Fibroblast of lung (primary cell): ENCODE results near the gene SYNM. TPM values are rescaled to one million over a fixed set of nuclear protein-coding genes. Genes with fewer than 3 reads are reported as not detected.

Experiments used
- DNase-seq, 2 donors: peaks; one replicate each; pipeline versions ENCODE4 v3.0.0 to v3.0.0-alpha.2; 2010; ENCODE audit warnings: low read depth in 2 of 2
- H2AFZ ChIP-seq: 2 replicates; pipeline ENCODE4 v1.5.1; 2012; ENCODE audit warnings: low read length, control low read depth, inconsistent platforms
- H3K27ac ChIP-seq: 2 replicates; pipeline ENCODE4 v1.5.1; 2011; ENCODE audit warnings: low read length, control low read depth; ENCODE audit not compliant: insufficient read depth
- H3K27me3 ChIP-seq: 2 replicates; pipeline ENCODE4 v1.5.1; 2011; ENCODE audit warnings: mild to moderate bottlenecking, low read length; ENCODE audit not compliant: control insufficient read depth, insufficient read depth
- H3K36me3 ChIP-seq: 2 replicates; pipeline ENCODE4 v1.5.1; 2011; ENCODE audit warnings: low read length; ENCODE audit not compliant: control insufficient read depth, insufficient read depth
- H3K4me1 ChIP-seq: 2 replicates; pipeline ENCODE4 v1.5.1; 2011; ENCODE audit warnings: low read length; ENCODE audit not compliant: control insufficient read depth, insufficient read depth; ENCODE audit errors: extremely low read depth
- H3K4me2 ChIP-seq: 2 replicates; pipeline ENCODE4 v1.5.1; 2011; ENCODE audit warnings: low read length, control low read depth; ENCODE audit not compliant: insufficient read depth; ENCODE audit errors: extremely low read depth
- H3K4me3 ChIP-seq, 4 experiments: fragments of 200-600 bp in 1 of 4; sonication (generic) in 1 of 4; replicated peaks in 1 of 4; 2 replicates each; pipeline ENCODE4 v1.5.1; 2011 to 2016; ENCODE audit warnings: low read length in 4 of 4, low read depth in 3 of 4, mild to moderate bottlenecking in 3 of 4, control low read depth in 2 of 4, inconsistent platforms in 1 of 4, mixed read lengths in 1 of 4; ENCODE audit not compliant: insufficient read depth in 1 of 4; ENCODE audit errors: control extremely low read depth in 1 of 4
- H3K79me2 ChIP-seq: 2 replicates; pipeline ENCODE4 v1.5.1; 2012; ENCODE audit warnings: mild to moderate bottlenecking, low read length, inconsistent platforms; ENCODE audit not compliant: control insufficient read depth, insufficient read depth
- H3K9ac ChIP-seq: 2 replicates; pipeline ENCODE4 v1.5.1; 2011; ENCODE audit warnings: mild to moderate bottlenecking, low read length, control low read depth; ENCODE audit not compliant: insufficient read depth
- H3K9me3 ChIP-seq: 2 replicates; pipeline ENCODE4 v1.5.1; 2012; ENCODE audit warnings: low read depth, low read length; ENCODE audit not compliant: control insufficient read depth, insufficient read depth
- H4K20me1 ChIP-seq: 2 replicates; pipeline ENCODE4 v1.5.1; 2011; ENCODE audit warnings: low read length; ENCODE audit not compliant: control insufficient read depth, insufficient read depth; ENCODE audit errors: extremely low read depth
- EZH2 ChIP-seq: IDR thresholded peaks from 2 replicates; pipeline ENCODE4 v1.5.1; 2012; ENCODE audit warnings: low read length, control low read depth, mild to moderate bottlenecking; ENCODE audit errors: missing control alignments
- polyA plus RNA-seq, 2 donors: library from polyadenylated mRNA; depleted of rRNA in 1 of 2; stranded (reverse) in 1 of 2; unstranded in 1 of 2; fragments of >200 nt; gene quantifications; 2 replicates each; pipeline ENCODE4 v1.2.1, GENCODE V29; 2011 to 2012; ENCODE audit warnings: missing spikeins in 1 of 2
- total RNA-seq: library from RNA; depleted of rRNA; stranded (reverse); fragments of >200 nt; gene quantifications from 2 replicates; pipeline ENCODE4 v1.2.1, GENCODE V29; 2014
- TF ChIP-seq, protein P1 (sequence below), 2 donors: IDR thresholded peaks in 1 of 2; conservative IDR thresholded peaks in 1 of 2; 1 replicate in 1 of 2; 2 replicates in 1 of 2; pipeline ENCODE4 v1.5.1; 2011 to 2012; ENCODE audit warnings: low read length in 2 of 2, control low read depth in 1 of 2, inconsistent platforms in 1 of 2, low read depth in 1 of 2, mild to moderate bottlenecking in 1 of 2

The SYNM gene
- total and polyA plus RNA-seq, 2 donors (not counting 1 experiment from before 2014, with no cell fraction given) = 1.8 to 8.6 TPM

DNA sequence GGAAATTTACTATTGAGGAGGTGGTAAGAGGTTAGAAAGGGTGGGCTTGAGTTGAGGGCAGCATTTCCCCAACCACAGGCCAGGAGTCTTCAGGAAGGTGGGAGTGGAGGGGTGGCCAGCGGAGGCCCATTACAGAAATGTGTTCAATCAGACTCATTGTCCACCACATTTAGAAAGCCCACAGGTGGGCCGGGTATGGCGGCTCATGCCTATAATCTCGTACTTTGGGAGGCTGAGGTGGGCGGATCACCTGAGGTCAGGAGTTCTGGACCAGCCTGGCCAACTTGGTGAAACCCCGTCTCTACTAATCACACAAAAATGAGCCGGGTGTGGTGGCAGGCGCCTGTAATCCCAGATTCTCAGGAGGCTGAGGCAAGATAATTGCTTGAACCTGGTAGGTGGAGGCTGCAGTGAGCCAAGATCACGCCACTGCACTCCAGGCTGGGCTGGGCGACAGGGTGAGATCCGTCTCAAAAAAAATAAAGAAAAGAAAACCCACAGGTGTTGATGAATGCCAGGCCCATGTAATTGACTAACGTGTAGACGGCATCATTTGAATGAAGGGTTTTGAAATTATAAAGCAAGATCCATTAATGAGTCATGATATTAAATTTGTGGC lies 12.2 kb upstream of the SYNM start:
- Histone ChIP-seq H3K79me2 (no peaks in the 10 kb centered on the region), H3K36me3 (no peaks in the 10 kb centered on the region), H3K9ac (no peak overlapping the region), H4K20me1 (no peaks in the 10 kb centered on the region), H3K4me2 (no peak overlapping the region), H3K9me3 (no peaks in the 10 kb centered on the region), H3K4me3 (no peak overlapping the region), H2AFZ (no peak overlapping the region), H3K27me3 (peaks cover 3% of the 10 kb centered on the region), H3K27ac (no peak overlapping the region), H3K4me1 (no peaks in the 10 kb centered on the region)
- no peak for DNase-seq
- TF ChIP-seq, protein P1, sequence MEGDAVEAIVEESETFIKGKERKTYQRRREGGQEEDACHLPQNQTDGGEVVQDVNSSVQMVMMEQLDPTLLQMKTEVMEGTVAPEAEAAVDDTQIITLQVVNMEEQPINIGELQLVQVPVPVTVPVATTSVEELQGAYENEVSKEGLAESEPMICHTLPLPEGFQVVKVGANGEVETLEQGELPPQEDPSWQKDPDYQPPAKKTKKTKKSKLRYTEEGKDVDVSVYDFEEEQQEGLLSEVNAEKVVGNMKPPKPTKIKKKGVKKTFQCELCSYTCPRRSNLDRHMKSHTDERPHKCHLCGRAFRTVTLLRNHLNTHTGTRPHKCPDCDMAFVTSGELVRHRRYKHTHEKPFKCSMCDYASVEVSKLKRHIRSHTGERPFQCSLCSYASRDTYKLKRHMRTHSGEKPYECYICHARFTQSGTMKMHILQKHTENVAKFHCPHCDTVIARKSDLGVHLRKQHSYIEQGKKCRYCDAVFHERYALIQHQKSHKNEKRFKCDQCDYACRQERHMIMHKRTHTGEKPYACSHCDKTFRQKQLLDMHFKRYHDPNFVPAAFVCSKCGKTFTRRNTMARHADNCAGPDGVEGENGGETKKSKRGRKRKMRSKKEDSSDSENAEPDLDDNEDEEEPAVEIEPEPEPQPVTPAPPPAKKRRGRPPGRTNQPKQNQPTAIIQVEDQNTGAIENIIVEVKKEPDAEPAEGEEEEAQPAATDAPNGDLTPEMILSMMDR (conservative IDR thresholded peaks at IDR 0.05 in 1 of 2, IDR thresholded peaks at IDR 0.05 in 1 of 2; ENCODE audit: low read depth in 1 of 2, low read length in 2 of 2) = no peak
- TF ChIP-seq EZH2 = no peak

DNA sequence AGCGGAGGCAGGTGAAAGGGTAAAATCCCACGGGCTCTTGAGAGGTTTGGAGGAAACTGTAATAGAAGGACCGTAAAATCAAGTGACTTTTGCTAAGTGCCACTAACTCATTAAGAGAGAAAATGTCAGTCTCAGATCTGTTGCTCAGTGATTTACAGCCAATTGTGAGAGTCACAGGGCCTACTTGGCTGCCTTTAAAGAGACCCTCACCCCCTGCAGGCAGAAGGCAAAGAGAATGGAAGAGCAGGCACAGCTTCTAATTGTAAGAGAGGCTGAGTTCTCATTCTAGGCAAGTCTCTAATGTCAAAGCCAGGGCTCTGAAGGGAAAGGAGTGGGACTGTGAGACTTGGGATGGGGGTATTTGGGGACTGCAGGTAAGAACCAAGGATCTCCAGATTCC lies 9.3 kb upstream of the SYNM start:
- Histone ChIP-seq H3K27me3 (peaks cover 14% of the 10 kb centered on the region), H3K4me2 (no peak overlapping the region), H2AFZ (no peak overlapping the region), H3K9me3 (no peaks in the 10 kb centered on the region), H3K79me2 (no peaks in the 10 kb centered on the region), H3K9ac (no peak overlapping the region), H3K36me3 (no peaks in the 10 kb centered on the region), H4K20me1 (no peaks in the 10 kb centered on the region), H3K4me3 (no peak overlapping the region), H3K4me1 (no peaks in the 10 kb centered on the region), H3K27ac (no peak overlapping the region)
- no peak for TF ChIP-seq EZH2
- TF ChIP-seq, protein P1 (conservative IDR thresholded peaks at IDR 0.05 in 1 of 2, IDR thresholded peaks at IDR 0.05 in 1 of 2; ENCODE audit: low read depth in 1 of 2, low read length in 2 of 2) = no peak
- DNase-seq = no peak

DNA sequence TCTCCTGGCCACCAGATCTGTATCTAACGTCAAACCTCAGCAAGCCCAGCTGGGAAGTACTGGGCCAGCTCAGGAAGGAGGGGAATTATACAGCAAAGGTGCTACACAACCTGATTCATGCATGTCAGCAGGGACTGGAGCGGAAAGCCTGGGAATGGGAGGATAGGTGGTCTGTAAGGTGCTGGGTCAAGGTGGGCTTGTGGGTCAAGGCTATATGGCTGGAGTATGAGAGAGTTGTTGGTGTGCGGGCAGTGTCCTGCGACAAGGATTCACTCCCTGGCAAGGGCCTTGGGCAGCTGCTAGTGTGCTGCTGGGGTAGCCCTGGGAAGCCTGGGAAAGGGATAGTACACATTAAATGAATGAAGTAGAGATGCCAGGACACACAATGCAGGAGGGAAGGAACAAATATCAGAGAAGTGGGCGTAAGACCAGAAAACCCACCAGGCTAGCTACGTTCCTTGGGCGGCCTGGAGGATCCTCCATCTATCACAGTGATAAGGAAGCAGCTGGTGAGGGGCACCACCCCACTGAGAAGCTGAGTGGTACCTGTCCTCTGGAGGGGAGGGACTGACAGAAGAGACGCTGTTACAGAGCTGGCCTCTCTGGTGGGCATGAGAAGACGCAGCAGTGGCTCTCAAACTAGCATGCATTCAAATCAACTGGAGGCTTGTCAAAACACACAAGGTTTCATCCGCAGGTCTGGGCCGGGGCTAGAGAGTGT lies 8.5 kb upstream of the SYNM start:
- no peaks in the 10 kb centered on the region for H3K36me3 ChIP-seq

More for the DNA sequence above, 8.5 kb upstream of the SYNM start:
- Histone ChIP-seq H3K27me3 (peaks cover 14% of the 10 kb centered on the region), H4K20me1 (no peaks in the 10 kb centered on the region), H3K4me2 (no peak overlapping the region), H3K9me3 (no peaks in the 10 kb centered on the region), H3K79me2 (no peaks in the 10 kb centered on the region), H3K27ac (no peak overlapping the region), H3K9ac (no peak overlapping the region), H2AFZ (no peak overlapping the region), H3K4me1 (no peaks in the 10 kb centered on the region), H3K4me3 (no peak overlapping the region)
- TF ChIP-seq EZH2 = no peak
- TF ChIP-seq, protein P1 (conservative IDR thresholded peaks at IDR 0.05 in 1 of 2, IDR thresholded peaks at IDR 0.05 in 1 of 2; ENCODE audit: low read depth in 1 of 2, low read length in 2 of 2) = no peak
- no peak for DNase-seq
